Measurements from ENCODE around the gene PTGES2.

Gene PTGES2

GRCh38 chr9:128153060-128153946, 25.8 kb upstream of the PTGES2 start:
- DNase-seq (ENCODE audit: low read depth): no peak

- no peak for DNase-seq (ENCODE audit: low read depth)
These were observed 24.9 kb upstream of the PTGES2 start for GRCh38 chr9:128152133-128153059.

GRCh38 chr9:128151309-128152132, 24.0 kb upstream of the PTGES2 start:
- no peak for DNase-seq (ENCODE audit: low read depth)

DNA sequence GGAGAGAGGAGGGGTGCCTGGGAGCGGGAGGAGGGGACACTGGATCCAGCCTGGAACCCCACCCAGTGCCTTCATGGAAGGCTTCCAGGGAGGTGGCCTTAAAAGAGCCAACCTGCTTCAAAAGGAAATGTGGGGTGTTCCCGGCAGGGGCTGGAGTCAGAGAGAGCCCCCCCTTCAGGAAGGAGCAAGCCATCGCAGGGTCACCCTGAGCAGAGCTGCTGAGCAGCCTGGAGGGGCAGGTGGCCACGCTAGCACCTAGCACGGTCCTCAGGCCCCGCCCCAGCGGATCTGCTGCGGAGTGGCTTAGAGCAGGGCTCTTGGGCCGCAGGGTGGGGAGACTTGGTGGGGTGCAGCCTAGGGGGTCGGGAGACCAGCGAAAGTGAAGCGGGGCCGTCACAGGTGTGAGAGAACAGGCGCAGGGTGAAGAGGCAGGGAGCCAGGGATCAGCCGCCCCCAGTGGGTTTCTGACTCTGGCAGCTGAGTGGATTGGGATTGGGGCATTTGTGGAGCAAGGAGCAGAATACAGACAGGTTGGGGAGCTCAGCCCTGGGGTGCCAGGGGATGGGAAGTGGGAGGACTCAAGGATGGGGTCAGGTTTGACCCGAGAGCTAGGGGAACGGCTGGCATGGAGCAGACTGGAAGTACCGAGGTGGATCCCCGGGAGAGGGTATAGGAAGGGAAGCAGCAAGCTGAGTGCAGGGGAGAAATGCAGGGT, 23.2 kb upstream of the PTGES2 start:
- DNase-seq (ENCODE audit: low read depth): no peak

- DNase-seq (ENCODE audit: low read depth): no peak
These were observed 22.5 kb upstream of the PTGES2 start for GRCh38 chr9:128149951-128150593.

- no peak for DNase-seq (ENCODE audit: low read depth)
These were observed 21.6 kb upstream of the PTGES2 start, which contains the start of gene LCN2 for GRCh38 chr9:128149001-128149701. LCN2 (plus strand) TSS chr9:128149453; CDS start chr9:128149526, 73 bp downstream.

DNA sequence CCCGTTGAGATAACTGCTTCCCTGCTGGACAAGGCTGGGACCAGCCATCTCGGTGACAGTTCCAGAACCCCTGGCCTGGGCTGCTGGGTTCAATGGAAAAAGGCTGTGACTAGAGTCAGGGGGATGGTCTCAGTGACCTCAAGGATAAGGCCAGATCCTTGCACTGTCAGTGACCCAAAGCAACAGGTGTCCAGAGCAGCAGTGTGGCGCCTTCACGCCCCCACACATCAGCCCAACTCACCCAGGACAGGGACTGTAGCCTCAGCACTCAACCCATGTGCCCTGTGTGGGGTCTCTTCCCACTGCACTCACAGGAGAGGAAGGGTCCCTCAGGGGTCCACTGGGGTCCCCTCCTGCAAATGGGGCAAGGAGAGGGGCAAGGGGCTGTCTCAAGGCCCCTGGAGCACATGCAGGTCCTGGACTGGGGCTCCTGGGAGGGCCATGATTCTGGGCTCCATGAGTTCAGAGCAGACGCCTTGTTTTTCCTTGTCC, 21.0 kb upstream of the PTGES2 start:
- no peak for DNase-seq (ENCODE audit: low read depth)

- no peak for DNase-seq (ENCODE audit: low read depth)
These were observed 19.1 kb upstream of the PTGES2 start for GRCh38 chr9:128146591-128147120.

DNA sequence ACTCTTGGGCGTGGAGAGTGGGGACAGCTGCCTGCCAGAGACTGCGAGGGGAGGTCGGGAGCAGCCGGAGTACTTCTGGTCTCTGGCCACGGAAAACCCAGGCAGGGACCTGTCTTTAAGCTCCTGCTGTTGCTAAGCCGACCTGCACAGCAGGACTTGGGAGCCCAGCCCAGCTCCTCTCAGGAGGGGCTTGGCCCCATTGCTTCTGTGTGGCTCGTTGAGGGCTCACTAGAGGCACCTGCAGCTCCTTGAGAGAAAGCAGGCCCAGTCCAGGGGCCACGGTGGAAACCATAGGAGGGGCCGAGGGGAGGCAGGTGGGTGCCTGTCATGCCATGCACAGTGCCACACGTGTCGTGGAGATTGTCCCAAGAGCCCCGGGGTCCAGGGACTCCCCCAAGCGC, 18.4 kb upstream of the PTGES2 start:
- no peak for DNase-seq (ENCODE audit: low read depth)

DNA sequence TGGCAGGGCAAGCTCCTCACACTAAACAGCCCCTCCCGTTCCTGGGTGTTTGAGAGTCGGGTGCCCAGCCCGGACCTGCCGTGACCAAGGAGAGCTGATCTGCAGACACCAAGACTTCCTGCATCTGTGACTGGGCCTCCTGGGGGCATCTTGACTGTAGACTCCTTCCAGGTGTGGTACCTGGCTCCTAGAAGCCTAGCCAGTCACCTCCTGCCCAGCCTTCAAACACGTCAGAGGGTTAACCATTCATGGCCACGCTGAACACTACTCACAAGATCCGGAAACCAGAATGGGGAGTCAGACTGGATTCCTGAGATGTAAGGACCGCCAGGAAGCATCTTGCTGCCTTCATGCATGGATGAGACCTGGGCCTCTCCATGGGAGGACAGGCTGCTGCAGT, 18.0 kb upstream of the PTGES2 start:
- no peak for DNase-seq (ENCODE audit: low read depth)

DNA sequence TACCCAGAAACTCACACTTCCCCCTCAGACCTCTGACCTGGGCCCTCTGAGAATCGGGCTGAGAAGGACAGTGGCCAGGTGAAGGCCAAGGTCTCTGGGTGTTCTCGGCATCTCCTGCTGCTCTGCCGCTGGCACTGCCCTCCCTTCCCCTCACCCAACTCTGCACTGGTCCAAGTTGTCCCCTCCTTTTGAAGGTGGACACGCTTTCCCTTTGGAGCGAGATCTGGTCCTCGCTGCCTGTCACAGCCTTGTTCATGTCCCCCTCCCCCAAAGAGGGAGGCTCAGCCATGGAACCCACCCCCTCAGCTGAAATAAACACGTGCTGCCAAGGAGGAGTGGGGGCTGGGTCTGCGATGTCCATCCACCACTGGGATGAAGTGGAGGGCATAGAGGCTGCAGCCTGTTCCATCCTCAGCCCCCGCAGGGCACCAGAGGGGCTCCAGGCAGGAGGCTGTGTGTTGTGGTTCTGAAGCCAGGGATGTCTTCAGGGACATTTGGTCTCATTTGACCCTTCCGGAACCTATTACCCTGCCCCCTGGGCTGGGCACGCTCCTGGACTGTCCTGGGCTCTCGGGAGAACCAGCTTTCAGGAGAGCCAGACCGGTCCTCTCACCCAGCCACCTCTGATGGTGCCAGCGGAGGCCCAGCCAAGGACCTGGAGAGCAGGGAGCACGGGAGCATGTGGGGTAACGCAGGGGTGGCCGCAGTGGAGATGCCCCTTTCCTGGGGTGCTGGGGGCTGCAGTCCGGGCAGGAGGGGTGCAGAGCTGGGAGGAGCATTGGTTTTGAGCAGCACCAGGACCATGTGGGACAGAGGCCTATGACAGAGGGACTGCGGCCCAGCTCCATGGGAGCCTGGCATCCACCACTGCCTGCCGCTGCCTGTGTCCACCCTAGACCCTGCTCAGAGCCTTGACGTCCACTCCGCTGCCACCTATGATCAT, 17.0 kb upstream of the PTGES2 start:
- DNase-seq (ENCODE audit: low read depth): no peak

- no peak for DNase-seq (ENCODE audit: low read depth)
These were observed 16.2 kb upstream of the PTGES2 start for GRCh38 chr9:128143525-128144238.

DNA sequence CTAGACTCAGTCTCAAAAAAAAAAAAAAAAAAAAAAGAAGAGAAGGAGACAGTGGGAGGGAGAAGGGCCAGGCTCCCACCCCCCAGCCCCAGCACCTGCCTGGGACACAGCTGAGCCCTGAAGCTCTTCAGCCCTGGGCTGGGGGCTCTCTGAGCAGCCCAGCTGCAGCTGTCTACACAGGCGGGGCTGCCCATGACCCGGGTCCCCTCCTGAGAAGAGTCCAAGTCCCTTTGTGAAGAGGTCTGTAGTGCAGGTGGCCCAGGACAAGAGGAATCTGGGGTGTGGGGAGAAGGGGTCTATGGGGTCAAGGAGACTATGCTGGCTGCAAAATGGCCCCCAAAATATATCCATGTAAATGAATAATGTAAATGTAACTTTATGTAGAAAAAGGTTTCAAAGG, 15.1 kb upstream of the PTGES2 start:
- DNase-seq (ENCODE audit: low read depth): no peak

- DNase-seq (ENCODE audit: low read depth): no peak
These were observed 14.5 kb upstream of the PTGES2 start for GRCh38 chr9:128142061-128142460.

DNA sequence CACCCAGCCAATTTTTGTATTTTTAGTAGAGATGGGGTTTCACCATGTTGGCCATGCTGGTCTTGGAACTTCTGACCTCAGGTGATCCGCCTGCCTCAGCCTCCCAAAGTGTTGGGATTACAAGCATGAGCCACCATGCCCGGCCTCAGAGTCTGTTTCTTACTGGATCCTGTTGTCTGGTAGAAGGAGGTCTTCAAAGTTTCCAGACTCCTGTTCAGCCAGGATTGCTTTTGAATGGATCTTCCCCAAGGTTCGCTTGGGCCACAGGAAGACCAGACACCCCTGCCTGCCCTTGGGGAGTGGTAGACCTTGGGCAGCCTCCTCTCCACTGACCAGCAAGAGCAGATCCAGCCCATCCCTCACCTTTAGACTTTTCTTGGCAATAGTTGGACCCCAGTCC, 14.1 kb upstream of the PTGES2 start:
- DNase-seq (ENCODE audit: low read depth): no peak

DNA sequence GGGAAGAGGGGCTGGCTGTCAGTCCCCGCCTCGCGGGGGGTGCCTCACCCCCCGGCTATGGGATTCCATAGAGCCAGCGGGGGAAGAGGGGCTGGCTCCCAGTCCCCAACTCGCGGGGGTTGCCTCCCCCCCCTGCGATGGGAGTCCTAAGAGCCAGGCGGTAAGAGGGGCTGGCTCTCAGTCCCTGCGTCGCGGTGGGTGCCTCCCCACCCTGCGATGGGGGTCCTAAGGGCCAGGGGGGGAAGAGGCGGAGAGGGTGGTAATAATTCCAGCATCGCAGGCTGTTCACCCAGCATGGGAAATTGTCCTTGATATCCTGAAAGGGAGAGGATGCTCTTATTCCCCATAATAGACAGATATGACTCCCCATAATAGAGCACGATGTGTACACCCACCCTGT, 12.1 kb upstream of the PTGES2 start:
- no peak for DNase-seq (ENCODE audit: low read depth)

- DNase-seq (ENCODE audit: low read depth): no peak
These were observed 10.5 kb upstream of the PTGES2 start for GRCh38 chr9:128138001-128138400.

Data from HS-27A (cell line).